ENCODE measurements around the gene VWA8.
"Not testable (repeated sequence)": the region's sequence is repeated elsewhere in the genome, so short reads cannot be mapped to it uniquely, and the experiment has no call there.

Gene VWA8

DNA sequence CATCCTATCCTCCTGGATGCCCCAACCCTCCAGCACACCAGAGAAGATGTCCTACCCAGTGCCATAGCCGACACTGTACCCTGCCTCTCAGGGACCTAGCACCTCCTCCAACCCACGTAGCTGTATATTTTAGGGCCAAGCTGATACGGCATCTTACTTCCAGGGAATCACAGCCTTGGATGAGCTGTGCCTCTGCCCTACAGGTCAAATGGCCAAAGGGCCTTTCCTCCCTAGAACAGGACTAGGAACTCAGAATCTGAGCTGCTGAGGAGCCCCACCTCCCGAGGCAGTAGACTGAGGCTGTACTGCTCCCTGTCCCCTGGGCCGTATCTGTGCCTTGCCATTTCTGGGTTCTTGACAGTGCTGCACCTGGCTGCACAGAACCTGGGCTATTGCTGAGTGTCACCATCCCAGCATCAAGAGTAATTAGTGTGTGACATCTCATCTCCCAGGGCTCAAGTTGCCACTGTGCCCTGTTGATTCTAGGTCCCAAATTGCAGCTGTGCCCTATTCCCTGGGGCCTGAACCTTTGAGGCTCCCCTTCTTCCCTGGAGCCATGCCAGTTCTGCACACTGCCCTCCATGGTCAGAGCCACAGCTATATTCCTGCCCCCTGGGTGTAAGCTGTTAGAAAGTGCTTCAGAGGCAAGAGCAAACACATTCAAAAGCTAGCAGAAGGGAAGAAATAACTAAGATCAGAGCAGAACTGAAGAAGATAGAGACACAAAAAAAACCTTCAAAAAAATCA is 41.0 kb downstream of the VWA8 start:
- no peak for DNase-seq

DNA sequence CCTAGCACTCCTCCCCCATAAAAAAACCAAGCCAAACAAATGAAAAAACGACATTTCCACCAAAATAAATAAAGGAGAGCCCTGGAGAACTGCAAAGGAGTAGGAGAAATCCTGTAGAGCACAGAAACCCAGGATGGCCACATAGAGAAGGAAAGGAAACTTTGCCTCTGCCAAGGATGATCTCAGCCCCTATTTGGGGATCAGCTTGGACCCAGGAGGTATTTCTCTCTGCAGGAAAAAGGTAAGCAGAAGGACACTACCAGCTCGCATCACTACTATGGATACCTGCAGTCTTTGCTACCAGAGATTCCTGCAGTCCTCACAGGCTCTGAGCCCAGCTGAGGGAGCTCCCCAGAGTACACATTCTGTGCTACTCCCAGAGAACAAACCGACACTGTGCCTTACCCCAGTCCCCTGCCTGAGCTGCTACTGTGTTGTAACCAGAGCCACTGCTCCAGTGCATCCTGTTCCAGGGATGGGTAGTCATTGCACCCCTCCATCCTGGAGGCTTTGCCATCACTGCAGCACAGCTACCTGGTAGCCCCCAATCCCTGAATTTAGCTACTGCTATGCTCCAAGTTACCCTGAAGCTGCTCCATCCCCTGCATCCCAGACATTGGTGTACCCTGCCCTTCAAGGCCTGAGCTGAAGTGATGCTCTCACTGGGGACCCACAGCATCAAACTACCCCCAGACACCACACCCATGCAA is 41.7 kb downstream of the VWA8 start:
- DNase-seq, result no peak

DNA sequence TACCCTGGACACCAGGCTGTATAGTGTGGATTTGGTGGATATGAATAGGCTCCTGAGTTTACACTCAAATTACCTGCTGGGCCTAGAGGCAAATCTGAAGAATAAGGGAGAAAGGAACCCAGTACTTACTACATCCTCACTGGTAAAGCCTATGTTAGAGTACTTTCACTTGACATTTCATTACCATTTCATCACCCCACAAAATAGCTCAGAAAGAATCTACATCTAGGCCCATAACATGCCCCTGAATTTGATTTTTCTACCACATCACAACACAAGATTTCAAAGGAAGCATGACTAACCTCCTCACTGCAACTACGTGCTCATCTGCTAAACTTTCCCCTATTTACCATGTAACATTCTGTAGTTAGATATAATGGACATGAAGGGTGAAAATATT is 43.3 kb downstream of the VWA8 start:
- no peak for DNase-seq

DNA sequence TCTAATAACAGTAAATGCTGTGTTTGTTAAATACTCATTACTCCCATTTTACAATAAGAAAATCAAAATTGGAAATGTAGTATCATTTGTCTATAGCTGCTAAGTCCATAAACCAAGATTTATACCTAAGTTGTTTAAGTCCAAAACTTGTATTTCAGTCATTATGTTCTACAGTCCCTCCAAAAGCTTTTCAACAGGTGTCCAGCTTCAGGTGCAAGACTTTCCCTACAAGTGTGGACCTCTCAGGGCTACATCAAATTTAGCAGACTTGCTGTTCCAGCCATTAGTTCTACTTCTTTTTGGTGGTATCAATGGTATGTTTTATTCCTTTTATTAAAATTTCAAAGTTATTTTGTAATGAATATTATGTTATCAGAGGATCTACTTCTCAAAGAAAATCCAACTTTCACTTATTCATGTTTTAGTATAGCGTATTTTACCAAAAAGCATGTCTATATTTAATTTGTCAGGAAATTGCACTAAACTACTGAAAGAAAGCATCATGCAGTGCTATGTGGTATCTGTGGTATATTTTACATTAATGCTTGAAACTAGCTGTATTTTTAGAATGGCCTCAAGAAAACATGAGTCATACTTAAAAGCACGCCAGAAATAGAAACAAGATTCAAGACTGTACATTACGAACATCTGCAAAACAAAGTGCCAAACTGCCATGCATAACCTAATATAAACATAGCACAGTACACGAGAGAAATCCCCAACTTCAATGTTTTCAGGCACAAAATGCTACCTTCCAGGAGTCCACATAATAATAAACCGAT is 44.5 kb downstream of the VWA8 start:
- no peak for DNase-seq

DNA sequence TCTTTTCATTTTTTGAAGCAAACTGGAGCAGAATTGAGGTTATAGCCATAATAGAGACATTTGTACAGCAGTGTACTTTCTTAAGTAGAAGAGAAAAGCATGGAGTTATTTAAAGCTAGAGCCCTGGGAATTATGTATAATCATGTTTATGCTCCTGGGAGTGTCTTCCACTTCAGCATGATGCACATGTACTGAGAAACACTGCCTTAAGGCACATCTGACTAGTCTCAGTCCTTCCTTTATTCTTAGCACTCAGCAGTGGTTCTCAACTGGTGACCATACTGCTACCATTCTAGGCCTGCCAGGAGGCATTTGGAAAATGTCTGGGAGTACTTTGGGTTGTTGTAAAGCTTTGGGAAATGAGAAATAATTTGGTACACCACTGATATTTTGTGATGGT is 45.8 kb downstream of the VWA8 start:
- no peak for DNase-seq

DNA sequence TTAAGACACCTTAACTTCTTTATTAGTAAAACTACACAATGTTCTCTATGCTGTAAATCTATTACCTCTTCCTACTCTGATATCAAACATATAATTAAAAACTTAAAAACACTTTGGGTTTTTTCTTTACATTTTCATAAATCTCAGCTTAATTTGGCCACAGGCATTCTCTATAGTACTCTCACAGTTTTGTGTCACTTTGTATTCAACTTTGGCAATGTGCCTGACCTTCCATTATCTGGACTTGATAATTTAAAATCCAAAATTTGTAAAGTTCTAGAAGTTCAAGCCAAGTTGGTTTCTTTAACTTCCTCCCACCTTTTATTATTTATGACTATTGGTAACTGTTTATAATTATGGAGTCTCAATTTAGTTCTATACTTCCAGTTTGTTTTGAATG is 46.4 kb downstream of the VWA8 start:
- DNase-seq, result no peak

DNA sequence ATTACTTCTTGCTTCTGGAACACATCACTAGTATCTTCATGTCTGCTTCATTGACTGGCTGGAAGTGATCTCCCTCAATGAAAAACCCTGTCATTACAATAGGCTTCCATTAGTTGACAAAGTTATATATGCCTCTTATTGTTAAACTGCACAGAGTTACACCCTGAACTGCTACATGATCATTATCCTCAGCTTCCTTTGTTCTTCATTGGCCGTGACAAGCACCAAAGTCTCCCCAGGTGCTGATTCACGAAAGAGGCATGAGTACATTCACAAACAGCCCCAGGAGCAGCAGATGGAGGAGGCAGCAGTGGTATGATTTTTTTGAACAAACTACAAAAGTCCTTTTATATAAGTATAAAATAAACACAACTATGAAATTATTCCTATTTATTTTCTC is 51.4 kb downstream of the VWA8 start:
- DNase-seq, result no peak

DNA sequence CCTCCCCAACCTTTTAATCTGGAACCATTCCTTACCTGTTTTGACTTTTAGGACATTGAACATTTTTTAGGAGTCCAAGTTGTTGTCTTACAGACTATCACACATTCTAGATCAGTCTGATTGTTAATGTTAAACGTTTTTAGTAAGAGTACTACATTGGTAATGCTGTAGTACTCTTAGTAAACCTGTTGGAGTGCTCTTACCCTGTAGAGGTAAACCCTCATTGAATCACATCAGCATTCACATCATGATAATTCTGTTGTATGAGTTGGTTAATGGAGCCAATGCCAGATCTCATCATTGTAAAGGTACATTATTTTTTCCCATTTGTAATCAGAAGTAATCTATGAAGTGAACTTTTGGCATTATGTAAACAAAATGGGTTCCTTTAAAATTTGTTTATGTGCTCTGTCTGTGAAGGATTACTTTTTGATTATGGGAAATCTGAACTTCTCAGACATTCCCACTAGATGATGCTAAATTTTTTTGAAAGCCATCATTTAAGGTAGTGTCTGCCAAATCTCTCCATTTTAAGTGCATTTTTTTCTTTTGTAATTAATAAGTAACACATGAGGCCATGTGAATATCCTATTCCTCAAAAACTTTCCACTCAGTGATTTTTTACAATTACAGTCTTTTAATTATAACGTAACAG is 55.2 kb downstream of the VWA8 start:
- no peak for DNase-seq

DNA sequence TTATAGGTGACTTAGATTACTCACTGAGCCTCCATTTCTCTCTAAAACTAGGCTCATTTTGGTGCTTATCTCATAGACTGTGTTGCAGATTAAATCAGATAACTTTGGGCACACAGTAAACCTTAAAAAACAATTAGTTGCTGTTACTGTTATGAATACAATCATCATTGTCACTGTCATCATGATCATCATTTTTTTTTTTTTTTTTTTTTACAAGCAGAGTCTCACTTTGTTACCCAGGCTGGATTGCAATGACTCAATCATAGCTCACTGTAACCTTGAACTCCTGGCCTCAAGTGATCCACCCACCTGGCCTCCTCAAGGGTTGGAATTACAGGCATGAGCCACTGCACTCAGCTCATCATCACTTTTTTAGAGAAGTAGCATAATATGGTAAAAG is 60.0 kb downstream of the VWA8 start:
- DNase-seq, result no peak

DNA sequence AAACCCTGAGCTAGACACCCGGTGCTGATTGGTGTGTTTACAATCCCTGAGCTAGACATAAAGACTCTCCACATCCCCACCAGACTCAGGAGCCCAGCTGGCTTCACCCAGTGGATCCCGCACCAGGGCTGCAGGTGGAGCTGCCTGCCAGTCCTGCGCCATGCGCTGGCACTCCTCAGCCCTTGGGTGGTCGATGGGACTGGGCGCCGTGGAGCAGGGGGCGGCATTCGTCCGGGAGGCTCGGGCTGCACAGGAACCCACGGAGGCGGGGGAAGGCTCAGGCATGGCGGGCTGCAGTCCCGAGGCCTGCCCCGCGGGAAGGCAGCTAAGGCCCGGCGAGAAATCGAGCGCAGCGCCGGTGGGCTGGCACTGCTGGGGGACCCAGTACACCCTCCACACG is 62.5 kb downstream of the VWA8 start:
- DNase-seq, result not testable (repeated sequence)

DNA sequence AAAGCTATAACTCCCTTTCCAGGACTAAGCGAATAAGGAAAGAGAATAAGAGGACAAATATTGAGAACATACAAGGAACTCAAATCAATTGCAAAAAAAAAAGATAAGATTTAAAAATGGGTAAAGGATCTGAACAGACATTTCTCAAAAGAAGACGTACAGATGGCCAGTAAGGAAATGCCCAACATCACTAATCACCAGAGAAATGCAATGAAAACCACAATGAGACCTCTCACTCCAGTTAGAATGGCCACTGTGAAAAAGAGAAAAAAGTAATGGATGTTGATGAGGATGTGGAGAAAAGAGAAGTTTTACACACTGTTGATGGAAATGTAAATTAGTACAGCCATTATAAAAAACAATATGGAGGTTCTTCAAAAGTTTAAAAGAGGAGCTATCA is 63.8 kb downstream of the VWA8 start:
- DNase-seq, result no peak

DNA sequence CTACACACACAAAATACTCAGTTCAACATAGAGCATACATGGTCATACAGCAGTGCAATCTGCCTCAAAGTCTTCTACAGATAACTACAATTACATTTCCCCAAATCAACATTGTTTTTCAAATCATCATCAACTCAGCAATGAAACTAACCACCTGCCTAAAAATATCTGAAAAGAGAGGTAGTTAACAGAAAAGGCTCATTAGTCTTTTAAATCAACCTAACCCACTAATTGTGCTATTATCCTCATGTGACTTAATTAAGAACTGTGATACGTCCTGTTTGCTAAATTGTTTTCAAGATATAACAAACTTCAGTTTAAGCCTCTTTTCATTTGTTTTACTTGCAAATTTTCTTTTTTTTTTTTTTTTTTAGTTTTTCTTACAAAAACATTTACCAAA is 65.4 kb downstream of the VWA8 start:
- no peak for DNase-seq

DNA sequence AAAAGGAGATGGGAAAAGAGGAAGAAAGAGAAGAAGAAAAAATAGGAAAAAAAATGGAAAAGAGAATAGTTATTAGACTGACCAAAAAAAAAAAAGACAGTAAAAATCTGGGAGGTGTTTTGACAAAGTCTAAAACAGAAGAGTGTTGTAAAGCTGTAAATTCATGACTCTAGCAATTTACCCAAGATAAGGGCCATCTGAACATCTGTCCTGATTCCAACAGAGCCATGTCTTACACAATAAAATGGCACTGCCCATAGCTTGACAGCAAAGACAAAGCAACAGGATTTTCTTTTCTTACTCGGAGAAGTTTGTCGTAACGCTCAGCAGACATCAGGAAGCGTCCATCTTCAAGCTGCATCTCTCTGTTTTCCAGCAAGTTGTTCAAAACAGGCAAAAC is 69.8 kb downstream of the VWA8 start:
- no peak for DNase-seq

DNA sequence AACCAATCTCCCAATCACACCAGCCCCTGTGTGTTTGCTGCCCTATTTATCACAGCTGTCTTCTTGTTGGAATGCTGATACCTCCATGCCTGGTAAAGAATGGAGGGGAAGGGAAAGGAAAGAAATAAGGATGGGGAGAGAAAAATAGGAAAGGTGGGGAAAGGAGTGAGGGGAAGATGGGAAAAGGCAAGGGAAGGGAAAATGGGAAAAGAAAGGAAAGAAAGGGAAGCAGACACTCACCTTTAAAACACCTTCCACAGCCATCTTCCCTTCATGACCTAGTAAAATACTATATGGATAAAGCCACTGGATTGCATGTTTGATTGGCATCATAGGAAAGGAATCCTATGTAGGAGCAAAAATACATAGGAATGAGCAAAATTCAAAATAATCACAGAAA is 77.8 kb downstream of the VWA8 start:
- DNase-seq, result no peak

DNA sequence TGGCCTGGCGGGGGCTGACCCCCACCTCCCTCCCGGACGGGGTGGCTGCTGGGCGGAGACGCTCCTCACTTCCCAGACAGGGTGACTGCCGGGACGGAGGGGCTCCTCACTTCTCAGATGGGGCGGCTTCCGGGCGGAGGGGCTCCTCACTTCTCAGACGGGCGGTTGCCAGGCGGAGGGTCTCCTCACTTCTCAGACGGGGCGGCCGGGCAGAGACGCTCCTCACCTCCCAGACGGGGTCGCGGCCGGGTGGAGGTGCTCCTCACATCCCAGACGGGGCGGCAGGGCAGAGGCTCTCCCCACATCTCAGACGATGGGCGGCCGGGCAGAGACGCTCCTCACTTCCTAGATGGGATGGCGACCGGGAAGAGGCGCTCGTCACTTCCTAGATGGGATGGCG is 79.0 kb downstream of the VWA8 start:
- DNase-seq, result not testable (repeated sequence)

DNA sequence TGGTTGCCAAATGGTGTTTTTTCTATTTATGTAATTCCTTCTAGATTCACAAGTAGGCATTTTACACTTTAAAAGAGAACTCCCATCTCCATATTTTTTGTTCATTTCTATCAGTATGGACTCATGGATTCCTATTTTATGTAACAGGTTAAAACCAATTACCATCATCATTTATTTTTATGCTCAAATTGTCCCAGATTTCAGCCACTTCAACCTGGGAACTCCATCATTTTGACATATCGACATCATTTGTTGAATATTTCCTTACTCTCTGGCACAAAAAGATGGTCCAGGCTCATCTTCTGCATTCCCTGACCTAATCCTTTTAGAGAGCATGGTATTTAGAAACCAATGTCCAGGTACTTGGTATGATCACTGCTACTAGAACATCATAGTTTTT is 79.9 kb downstream of the VWA8 start:
- no peak for DNase-seq

DNA sequence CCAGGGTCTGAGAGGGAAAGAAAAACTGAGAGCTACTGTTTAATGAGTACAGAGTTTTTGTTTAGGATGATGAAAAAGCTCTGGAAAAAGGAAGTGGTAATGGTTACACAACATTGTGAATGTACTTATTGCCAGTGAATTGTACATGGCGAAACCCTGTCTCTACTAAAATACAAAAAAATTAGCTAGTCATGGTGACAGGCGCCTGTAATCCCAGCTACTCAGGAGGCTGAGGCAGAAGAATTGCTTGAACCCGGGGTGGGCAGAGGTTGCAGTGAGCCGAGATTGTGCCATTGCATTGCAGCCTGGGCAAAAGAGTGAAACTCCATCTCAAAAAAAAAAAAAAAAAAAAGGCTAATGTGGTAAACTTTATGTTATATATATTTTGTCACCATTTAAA is 96.3 kb downstream of the VWA8 start:
- no peak for DNase-seq

DNA sequence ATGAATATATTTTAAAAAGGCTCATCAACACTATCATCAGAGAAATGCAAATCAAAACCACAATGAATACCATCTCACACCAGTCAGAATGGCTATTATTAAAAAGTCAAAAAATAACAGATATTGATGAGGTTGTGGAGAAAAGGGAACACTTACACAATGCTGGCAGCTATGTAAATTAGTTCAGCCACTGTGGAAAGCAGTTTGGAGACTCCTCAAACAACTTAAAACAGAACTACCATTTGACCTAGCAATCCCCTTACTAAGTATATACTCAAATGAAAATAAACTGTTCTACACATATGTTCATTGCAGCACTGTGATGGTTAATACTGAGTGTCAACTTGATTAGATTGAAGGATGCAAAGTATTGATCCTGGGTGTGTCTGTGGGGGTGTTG is 98.2 kb downstream of the VWA8 start:
- not testable (repeated sequence) for DNase-seq

DNA sequence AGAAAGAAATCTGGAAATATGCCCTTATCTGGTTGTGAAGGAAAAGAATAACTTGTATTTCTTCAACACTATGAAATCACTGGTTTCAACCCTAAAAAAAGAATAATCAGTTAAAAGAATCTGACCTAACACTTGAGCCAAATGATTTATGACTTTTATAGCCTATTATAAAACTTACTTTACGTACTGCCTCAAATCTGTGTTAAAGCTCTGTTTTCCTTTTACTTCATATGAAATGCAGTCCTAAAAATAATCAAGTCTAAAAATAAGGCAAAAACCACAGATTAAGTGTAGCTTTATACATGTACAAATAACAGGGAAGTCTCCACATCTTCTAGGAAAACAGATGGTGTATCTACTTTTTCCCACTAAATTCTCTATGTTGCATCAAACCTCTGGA is 101.3 kb downstream of the VWA8 start:
- DNase-seq, result no peak

DNA sequence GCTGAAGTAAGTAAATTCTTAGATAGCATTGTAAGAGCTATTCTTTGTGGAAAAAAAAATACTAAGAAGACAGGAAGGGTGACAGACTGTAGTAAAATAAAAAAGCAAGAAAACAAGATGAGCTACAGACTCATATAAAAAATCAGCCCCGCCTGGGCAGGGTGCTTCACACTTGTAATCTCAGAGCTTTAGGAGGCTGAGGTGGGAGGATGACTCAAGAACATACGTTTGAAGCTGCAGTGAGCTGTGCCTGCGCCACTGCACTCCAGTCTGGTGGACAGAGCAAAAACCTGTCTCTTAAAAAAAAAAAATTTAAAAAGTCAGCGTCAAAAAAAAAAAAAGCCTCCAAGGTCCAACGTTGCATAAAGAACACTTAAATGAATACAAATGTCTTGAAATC is 102.1 kb downstream of the VWA8 start:
- no peak for DNase-seq

DNA sequence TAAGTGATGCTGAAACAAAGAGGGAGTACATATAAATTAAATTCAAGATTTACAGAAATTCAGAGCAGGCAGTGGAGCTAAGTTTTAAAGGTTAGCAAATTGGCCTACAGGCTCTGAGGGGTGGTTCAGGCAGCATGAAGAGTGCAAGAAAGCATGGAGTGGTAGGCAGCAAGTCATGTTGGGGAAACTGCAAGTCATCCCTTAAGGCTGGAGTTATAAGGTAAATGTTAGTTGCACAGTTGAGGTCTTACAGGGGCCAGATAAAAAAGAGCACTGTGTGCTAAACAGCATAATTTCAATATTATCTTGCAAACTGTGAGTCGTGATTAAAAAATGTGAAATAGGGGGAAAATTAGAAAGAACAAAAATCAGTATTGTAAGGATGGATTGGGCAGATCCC is 106.2 kb downstream of the VWA8 start:
- no peak for DNase-seq

DNA sequence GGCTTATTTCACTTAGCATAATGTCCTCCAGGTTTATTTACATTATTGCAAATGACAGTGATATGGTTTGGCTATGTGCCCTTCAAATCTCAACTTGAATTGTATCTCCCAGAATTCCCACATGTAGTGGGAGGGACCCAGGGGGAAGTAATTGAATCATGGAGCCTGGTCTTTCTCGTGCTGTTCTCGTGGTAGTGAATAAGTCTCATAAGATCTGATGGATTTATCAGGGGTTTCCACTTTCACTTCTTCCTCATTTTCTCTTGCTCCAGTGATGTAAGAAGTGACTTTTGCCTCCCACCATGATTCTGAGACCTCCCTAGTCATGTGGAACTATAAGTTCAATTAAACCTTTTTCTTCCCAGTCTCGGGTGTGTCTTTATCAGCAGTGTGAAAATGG is 109.6 kb downstream of the VWA8 start:
- DNase-seq, result no peak

DNA sequence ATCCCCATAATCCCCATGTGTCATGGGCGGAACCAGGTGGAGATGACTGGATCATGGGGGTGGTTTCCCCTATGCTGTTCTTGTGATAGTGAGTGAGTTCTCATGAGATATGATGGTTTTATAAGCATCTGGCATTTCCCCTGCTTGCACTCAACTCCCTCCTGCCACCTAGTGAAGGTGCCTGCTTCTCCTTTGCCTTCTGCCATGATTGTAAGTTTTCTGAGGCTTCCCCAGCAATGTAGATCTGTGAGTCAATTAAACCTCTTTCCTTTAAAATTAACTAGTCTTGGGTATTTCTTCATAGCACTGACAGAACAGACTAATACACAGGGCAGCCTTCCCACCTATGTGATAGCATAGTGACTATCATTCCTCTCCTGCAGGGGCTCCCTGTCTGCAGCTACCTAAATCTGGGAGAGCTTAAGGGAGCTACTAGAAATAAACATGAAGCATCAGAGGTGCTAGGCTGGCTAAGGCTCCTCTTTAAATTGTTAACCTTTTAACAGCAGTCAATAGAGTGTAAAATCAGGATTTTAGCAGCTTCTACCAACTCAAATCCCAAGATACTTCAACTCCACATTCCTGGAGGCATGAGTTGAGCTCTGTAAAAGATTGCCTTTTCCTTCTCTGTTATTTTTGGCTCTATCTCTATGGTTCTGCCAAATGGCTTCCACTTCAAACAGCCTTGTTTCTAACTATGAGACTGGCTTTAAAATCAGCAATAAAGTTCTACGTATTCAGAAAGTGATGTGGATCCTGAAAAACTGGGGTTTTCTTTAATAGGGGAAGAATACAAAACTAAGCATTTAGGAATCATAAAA is 112.3 kb downstream of the VWA8 start:
- no peak for DNase-seq

Data from NCI-H774 (cell line).